HepG2 (cell line): Measurements from ENCODE around the gene PPP2R2C. TPM values are rescaled to one million over a fixed set of nuclear protein-coding genes. Genes with fewer than 3 reads are reported as not detected.

ENCODE experiments used
- ATRX ChIP-seq: sonication (generic); formaldehyde crosslinking; IDR thresholded peaks from 2 replicates; pipeline ENCODE4 v1.4.0; 2020; ENCODE audit warnings: missing genetic modification reagents, borderline replicate concordance
- FOXC1 ChIP-seq: sonication (generic); formaldehyde crosslinking; IDR thresholded peaks from 2 replicates; pipeline ENCODE4 v1.8.0; 2022; ENCODE audit warnings: mild to moderate bottlenecking, missing genetic modification reagents, borderline replicate concordance
- GFI1 ChIP-seq: sonication (generic); formaldehyde crosslinking; IDR thresholded peaks from 2 replicates; pipeline ENCODE4 v1.5.0; 2020; ENCODE audit warnings: missing genetic modification reagents, mild to moderate bottlenecking, borderline replicate concordance
- HIVEP1 ChIP-seq: sonication (generic); formaldehyde crosslinking; IDR thresholded peaks from 2 replicates; pipeline ENCODE4 v1.4.0; 2020; ENCODE audit warnings: mild to moderate bottlenecking, missing genetic modification reagents
- HMG20B ChIP-seq: conservative IDR thresholded peaks from 2 replicates; pipeline ENCODE4 v1.6.1; 2016; ENCODE audit warnings: missing genetic modification reagents, missing compliant biosample characterization
- NAIF1 ChIP-seq: sonication (generic); formaldehyde crosslinking; IDR thresholded peaks from 2 replicates; pipeline ENCODE4 v1.5.0; 2020; ENCODE audit warnings: mild to moderate bottlenecking, missing genetic modification reagents, borderline replicate concordance
- NFKB2 ChIP-seq: sonication (generic); formaldehyde crosslinking; IDR thresholded peaks from 2 replicates; pipeline ENCODE4 v1.4.0; 2020; ENCODE audit warnings: missing genetic modification reagents, borderline replicate concordance
- PCBP1 ChIP-seq: fragments of 200-400 bp; formaldehyde crosslinking; IDR thresholded peaks from 2 replicates; pipeline ENCODE4 v1.6.1; 2017; ENCODE audit warnings: mild to moderate bottlenecking, low read depth, low read length, borderline replicate concordance
- ZNF256 ChIP-seq: sonication (generic); formaldehyde crosslinking; conservative IDR thresholded peaks from 2 replicates; pipeline ENCODE4 v1.4.0; 2020; ENCODE audit warnings: missing genetic modification reagents
- ZNF432 ChIP-seq: sonication (generic); formaldehyde crosslinking; IDR thresholded peaks from 2 replicates; pipeline ENCODE4 v1.5.0; 2020; ENCODE audit warnings: missing genetic modification reagents, mild to moderate bottlenecking, borderline replicate concordance
- ZSCAN31 ChIP-seq: sonication (generic); formaldehyde crosslinking; IDR thresholded peaks from 2 replicates; pipeline ENCODE4 v1.5.0; 2020; ENCODE audit warnings: low read depth, mild to moderate bottlenecking, missing genetic modification reagents
- polyA plus RNA-seq, 8 experiments: library from polyadenylated mRNA; depleted of rRNA in 3 of 8; stranded (reverse) in 7 of 8; unstranded in 1 of 8; fragments of >200 nt; fragmentation: Illumina TruSeq in 4 of 8; extraction: Trizol in 4 of 8; gene quantifications; 2 replicates each; pipeline versions ENCODE4 v1.2.1 to v1.2.3, GENCODE V29; 2011 to 2016; ENCODE audit warnings: low read depth in 4 of 8, missing spikeins in 1 of 8, mixed read lengths in 1 of 8; ENCODE audit not compliant: insufficient read depth in 1 of 8
- total RNA-seq, 5 experiments: library from RNA; depleted of rRNA; stranded (reverse); fragments of >200 nt; fragmentation: Illumina TruSeq; extraction: Trizol; gene quantifications; 2 replicates each; pipeline ENCODE4 v1.2.3, GENCODE V29; 2016; ENCODE audit warnings: low read depth in 1 of 5
- TF ChIP-seq, protein P1 (sequence below): sonication (generic); formaldehyde crosslinking; IDR thresholded peaks from 2 replicates; pipeline ENCODE4 v1.4.0; 2020; ENCODE audit warnings: missing genetic modification reagents
- TF ChIP-seq, protein P2 (sequence below): sonication (generic); formaldehyde crosslinking; IDR thresholded peaks from 2 replicates; pipeline ENCODE4 v1.4.0; 2020; ENCODE audit warnings: missing genetic modification reagents
- TF ChIP-seq, protein P3 (sequence below): IDR thresholded peaks from 2 replicates; pipeline ENCODE4 v1.6.1; 2016; ENCODE audit warnings: control low read depth
- TF ChIP-seq, protein P4 (sequence below): sonication (generic); formaldehyde crosslinking; IDR thresholded peaks from 2 replicates; pipeline ENCODE4 v1.4.0; 2020; ENCODE audit warnings: missing genetic modification reagents, borderline replicate concordance
- TF ChIP-seq, protein P5 (sequence below): sonication (generic); formaldehyde crosslinking; IDR thresholded peaks from 2 replicates; pipeline ENCODE4 v1.5.0; 2020; ENCODE audit warnings: missing genetic modification reagents, mild to moderate bottlenecking, borderline replicate concordance
- TF ChIP-seq, protein P6 (sequence below): sonication (generic); formaldehyde crosslinking; IDR thresholded peaks from 2 replicates; pipeline ENCODE4 v1.5.0; 2020; ENCODE audit warnings: mild to moderate bottlenecking, missing genetic modification reagents, moderate library complexity
- TF ChIP-seq, protein P7 (sequence below): IDR thresholded peaks from 2 replicates; pipeline ENCODE4 v1.6.1; 2016; ENCODE audit warnings: low read depth, borderline replicate concordance

The PPP2R2C gene
- total and polyA plus RNA-seq, 2 of the 13 experiments (the other 11 are each of a cell fraction or from before 2014, with no cell fraction given), result 0.60 to 8.6 TPM

DNA sequence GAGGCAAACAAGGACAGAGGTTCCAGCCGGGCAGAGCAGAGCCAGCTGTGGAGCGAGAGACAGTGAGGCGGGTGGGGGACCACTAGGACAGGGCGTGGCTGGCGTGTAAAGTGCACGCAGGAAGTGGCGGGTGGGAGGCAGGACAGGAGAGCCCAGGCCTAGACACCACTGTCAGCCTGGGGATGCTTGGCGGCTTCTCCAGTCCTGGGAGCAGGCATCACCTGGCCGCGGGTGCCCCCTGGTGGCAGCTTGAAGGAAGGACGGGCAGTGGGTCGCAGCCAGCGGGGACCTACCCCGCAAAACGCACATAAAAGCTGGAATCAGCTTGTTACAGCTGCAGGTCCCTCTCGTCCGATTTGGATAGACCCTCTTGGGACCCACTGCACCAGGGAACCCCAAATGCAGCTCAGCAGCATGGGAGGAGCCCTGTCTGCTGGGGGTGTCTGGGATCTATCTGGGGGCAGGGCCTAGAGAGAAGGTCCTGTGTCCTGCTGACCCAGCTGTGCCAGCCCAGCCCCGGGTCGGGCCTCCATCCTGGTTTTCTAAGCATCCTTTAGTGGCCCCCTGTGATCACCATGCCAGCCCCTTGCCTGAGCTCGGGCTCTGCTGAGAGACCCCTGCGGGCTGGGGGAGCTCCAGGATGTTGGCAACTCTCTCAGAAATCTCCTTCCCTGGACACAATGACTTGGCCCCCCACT is 145.0 kb downstream of the PPP2R2C start (continued):
- TF ChIP-seq, protein P1, sequence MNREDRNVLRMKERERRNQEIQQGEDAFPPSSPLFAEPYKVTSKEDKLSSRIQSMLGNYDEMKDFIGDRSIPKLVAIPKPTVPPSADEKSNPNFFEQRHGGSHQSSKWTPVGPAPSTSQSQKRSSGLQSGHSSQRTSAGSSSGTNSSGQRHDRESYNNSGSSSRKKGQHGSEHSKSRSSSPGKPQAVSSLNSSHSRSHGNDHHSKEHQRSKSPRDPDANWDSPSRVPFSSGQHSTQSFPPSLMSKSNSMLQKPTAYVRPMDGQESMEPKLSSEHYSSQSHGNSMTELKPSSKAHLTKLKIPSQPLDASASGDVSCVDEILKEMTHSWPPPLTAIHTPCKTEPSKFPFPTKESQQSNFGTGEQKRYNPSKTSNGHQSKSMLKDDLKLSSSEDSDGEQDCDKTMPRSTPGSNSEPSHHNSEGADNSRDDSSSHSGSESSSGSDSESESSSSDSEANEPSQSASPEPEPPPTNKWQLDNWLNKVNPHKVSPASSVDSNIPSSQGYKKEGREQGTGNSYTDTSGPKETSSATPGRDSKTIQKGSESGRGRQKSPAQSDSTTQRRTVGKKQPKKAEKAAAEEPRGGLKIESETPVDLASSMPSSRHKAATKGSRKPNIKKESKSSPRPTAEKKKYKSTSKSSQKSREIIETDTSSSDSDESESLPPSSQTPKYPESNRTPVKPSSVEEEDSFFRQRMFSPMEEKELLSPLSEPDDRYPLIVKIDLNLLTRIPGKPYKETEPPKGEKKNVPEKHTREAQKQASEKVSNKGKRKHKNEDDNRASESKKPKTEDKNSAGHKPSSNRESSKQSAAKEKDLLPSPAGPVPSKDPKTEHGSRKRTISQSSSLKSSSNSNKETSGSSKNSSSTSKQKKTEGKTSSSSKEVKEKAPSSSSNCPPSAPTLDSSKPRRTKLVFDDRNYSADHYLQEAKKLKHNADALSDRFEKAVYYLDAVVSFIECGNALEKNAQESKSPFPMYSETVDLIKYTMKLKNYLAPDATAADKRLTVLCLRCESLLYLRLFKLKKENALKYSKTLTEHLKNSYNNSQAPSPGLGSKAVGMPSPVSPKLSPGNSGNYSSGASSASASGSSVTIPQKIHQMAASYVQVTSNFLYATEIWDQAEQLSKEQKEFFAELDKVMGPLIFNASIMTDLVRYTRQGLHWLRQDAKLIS (CRISPR knock-in tag), result no peak
- TF ChIP-seq, protein P2, sequence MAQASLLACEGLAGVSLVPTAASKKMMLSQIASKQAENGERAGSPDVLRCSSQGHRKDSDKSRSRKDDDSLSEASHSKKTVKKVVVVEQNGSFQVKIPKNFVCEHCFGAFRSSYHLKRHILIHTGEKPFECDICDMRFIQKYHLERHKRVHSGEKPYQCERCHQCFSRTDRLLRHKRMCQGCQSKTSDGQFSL (CRISPR knock-in tag), result no peak
- TF ChIP-seq NAIF1 (CRISPR knock-in tag), result no peak
- TF ChIP-seq GFI1 (CRISPR knock-in tag), result no peak
- TF ChIP-seq ZNF432, result no peak
- TF ChIP-seq HMG20B (CRISPR knock-in tag), result no peak
- TF ChIP-seq, protein P3, sequence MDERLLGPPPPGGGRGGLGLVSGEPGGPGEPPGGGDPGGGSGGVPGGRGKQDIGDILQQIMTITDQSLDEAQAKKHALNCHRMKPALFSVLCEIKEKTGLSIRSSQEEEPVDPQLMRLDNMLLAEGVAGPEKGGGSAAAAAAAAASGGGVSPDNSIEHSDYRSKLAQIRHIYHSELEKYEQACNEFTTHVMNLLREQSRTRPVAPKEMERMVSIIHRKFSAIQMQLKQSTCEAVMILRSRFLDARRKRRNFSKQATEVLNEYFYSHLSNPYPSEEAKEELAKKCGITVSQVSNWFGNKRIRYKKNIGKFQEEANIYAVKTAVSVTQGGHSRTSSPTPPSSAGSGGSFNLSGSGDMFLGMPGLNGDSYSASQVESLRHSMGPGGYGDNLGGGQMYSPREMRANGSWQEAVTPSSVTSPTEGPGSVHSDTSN, result no peak
- TF ChIP-seq PCBP1, result no peak
- TF ChIP-seq NFKB2 (CRISPR knock-in tag), result no peak
- TF ChIP-seq, protein P4, sequence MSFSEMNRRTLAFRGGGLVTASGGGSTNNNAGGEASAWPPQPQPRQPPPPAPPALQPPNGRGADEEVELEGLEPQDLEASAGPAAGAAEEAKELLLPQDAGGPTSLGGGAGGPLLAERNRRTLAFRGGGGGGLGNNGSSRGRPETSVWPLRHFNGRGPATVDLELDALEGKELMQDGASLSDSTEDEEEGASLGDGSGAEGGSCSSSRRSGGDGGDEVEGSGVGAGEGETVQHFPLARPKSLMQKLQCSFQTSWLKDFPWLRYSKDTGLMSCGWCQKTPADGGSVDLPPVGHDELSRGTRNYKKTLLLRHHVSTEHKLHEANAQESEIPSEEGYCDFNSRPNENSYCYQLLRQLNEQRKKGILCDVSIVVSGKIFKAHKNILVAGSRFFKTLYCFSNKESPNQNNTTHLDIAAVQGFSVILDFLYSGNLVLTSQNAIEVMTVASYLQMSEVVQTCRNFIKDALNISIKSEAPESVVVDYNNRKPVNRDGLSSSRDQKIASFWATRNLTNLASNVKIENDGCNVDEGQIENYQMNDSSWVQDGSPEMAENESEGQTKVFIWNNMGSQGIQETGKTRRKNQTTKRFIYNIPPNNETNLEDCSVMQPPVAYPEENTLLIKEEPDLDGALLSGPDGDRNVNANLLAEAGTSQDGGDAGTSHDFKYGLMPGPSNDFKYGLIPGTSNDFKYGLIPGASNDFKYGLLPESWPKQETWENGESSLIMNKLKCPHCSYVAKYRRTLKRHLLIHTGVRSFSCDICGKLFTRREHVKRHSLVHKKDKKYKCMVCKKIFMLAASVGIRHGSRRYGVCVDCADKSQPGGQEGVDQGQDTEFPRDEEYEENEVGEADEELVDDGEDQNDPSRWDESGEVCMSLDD (CRISPR knock-in tag), result no peak
- TF ChIP-seq ATRX (CRISPR knock-in tag), result no peak
- TF ChIP-seq, protein P5, sequence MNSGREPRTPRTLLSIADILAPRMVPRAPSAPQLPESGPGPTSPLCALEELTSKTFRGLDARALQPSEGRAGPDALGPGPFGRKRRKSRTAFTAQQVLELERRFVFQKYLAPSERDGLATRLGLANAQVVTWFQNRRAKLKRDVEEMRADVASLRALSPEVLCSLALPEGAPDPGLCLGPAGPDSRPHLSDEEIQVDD, result no peak
- TF ChIP-seq HIVEP1 (CRISPR knock-in tag), result no peak
- TF ChIP-seq ZNF256 (CRISPR knock-in tag), result no peak
- peak; percentile 56; the same call in 1 of the 2 replicates for TF ChIP-seq FOXC1 (CRISPR knock-in tag)
- TF ChIP-seq, protein P6, sequence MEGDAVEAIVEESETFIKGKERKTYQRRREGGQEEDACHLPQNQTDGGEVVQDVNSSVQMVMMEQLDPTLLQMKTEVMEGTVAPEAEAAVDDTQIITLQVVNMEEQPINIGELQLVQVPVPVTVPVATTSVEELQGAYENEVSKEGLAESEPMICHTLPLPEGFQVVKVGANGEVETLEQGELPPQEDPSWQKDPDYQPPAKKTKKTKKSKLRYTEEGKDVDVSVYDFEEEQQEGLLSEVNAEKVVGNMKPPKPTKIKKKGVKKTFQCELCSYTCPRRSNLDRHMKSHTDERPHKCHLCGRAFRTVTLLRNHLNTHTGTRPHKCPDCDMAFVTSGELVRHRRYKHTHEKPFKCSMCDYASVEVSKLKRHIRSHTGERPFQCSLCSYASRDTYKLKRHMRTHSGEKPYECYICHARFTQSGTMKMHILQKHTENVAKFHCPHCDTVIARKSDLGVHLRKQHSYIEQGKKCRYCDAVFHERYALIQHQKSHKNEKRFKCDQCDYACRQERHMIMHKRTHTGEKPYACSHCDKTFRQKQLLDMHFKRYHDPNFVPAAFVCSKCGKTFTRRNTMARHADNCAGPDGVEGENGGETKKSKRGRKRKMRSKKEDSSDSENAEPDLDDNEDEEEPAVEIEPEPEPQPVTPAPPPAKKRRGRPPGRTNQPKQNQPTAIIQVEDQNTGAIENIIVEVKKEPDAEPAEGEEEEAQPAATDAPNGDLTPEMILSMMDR (CRISPR knock-in tag), result peak; percentile 99
- TF ChIP-seq ZSCAN31 (CRISPR knock-in tag), result no peak; the same call in 1 of the 2 replicates
- TF ChIP-seq, protein P7, sequence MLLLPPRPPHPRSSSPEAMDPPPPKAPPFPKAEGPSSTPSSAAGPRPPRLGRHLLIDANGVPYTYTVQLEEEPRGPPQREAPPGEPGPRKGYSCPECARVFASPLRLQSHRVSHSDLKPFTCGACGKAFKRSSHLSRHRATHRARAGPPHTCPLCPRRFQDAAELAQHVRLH, result peak; percentile 45; the same call in 1 of the 2 replicates
